HG03571 (cell line): ENCODE results near the gene PTPRT.
"Not testable (repeated sequence)": the region's sequence is repeated elsewhere in the genome, so short reads cannot be mapped to it uniquely, and the experiment has no call there.

Experiments used
- ATAC-seq: cut with Tn5 transposase; IDR thresholded peaks from one replicate; pipeline ENCODE4 v1.9.1; 2021; ENCODE audit not compliant: unreplicated experiment

PTPRT gene

DNA sequence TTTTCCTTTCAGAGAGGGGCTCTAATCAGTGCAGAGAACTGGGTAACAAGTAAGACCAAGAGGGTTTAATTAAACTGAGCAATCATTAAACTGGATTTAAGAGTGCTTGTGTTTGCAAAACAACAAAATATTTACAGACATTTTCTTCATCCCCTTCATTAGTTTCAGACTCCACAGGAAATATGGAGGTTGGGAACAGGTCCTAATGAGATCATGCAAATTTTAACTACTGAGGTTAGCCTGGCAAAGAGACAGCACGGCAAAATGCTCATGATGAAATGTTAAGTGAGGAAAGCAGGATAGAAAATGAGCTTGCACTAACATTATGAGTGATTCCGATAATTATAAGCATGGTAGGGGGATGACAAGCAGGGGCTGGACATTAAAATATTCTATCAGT, 268.9 kb downstream of the PTPRT start:
- no peak for ATAC-seq

DNA sequence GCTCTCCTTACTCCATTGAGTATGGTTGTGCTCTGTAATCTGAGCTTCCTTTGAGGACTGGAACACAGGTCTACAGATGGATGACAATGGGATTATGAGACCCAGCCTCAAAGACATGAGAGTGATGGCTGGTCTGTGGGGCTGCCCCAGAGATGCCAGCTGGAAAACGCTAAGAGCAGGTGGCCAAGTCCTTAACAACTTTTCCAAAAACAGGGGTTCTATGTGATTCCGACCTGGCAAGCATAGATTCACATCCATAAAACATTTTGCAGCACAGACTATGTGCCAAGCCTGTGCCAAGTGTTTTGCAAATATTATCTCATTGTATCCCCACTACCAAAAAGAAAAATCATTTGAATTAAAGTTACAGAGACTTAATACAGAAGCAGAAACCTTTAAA, 270.4 kb downstream of the PTPRT start:
- ATAC-seq, result no peak

DNA sequence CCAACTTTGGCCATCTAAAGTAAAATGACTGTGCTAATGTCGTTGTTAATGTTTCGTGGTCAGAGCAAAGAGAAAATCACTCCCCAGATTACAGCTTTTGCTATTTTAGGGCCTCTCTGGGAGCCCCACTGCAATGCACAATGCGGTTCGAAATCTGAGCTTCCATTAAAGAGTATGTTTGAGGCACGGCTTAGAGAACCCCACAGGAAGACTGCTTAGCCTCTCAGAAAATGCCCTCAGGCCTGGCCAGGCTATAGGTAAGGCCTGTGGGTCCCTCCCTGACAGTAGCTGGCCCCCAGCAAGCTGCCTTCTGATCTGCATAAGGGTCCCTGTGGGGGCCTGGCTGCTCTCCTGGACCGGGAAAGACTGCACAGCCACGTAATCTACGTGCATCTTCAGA, 274.6 kb downstream of the PTPRT start:
- no peak for ATAC-seq

DNA sequence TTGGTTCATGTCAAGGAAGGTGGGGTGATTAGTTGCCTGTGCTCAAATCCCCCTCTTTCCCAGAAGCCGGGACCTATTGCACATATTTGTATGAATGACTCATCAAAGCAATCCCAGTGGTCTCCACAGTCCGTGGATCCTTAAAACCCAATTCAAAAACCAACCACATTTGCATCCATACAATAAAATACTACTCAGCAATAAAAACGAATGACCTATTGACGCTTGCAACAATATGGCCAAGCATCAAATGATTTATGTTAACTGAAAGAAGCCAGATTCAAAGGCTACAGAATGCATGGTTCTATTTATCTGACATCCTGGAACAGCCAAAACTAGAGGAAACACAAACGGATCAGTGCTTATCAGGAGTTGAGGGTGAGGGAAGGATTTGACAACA, 275.4 kb downstream of the PTPRT start:
- ATAC-seq, result no peak

DNA sequence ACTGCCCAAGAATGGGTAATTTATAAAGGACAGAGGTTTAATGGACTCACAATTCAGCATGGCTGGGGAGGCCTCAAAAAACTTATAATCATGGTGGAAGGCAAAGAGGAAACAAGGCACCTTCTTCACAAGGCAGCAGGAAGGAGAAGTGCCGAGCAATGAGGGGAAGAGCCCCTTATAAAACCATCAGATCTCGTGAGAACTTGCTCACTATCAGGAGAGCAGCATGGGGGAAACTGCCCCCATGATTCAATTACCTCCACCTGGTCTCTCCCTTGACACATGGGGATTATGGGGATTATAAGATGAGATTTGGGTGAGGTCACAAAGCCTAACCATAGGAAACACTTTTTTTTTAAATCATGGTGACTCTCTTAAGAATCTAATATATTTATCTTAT, 278.9 kb downstream of the PTPRT start:
- ATAC-seq, result not testable (repeated sequence)

DNA sequence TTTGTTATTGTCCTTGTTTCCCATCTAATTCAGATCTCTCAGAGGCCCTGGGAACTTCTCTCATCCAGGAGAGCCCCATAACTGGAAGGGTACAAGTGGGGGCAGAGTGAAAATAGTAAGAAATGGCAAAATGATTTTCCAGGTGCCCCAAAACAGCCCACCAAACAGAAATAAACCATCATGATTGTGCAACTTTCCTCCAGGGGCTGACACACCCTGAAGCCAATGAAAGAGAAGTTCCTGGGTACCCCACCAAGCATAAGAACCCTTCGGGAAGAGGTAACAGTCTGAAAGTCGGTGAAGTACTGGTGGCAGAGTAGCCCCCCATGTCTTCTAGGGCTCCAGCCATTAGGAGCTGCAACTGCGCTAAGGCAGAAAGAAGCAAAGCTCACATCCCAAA, 282.0 kb downstream of the PTPRT start:
- ATAC-seq, result no peak

DNA sequence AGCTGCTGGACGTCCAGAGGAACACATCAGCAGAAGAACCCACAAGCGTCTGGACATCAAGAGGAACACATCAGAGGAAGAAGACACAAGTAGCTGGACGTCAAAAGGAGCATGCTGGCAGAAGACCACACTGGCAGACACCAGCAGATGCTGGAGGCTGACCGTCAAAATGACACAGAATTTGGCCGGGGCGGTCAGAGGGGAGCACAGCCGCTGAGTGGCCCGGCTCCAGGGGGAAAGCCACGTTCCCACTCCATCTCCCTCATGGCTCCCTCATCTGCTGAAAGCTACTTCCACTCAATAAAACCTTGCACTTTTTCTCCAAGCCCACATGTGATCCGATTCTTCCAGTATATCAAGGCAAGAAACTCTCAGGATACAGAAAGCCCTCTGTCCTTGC, 283.6 kb downstream of the PTPRT start:
- no peak for ATAC-seq

DNA sequence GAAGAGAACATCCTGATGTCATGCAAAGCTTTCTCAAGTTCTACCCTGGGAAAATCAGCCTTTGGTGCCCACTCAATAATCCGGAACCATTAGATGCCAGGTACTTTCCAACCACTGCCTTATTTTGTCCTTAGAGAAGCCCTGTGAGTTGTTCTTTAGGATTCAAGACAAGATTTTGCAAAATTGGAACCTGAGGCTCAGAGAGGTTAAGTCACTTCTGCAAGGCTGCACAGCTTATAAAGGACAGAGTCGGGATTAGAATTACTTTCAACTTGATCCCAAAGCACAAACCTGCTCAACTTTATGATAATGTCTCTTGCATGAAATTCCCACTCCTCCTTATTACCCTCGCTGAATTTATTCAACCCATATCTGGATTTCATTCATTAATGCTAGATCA, 287.2 kb downstream of the PTPRT start:
- ATAC-seq, result no peak

DNA sequence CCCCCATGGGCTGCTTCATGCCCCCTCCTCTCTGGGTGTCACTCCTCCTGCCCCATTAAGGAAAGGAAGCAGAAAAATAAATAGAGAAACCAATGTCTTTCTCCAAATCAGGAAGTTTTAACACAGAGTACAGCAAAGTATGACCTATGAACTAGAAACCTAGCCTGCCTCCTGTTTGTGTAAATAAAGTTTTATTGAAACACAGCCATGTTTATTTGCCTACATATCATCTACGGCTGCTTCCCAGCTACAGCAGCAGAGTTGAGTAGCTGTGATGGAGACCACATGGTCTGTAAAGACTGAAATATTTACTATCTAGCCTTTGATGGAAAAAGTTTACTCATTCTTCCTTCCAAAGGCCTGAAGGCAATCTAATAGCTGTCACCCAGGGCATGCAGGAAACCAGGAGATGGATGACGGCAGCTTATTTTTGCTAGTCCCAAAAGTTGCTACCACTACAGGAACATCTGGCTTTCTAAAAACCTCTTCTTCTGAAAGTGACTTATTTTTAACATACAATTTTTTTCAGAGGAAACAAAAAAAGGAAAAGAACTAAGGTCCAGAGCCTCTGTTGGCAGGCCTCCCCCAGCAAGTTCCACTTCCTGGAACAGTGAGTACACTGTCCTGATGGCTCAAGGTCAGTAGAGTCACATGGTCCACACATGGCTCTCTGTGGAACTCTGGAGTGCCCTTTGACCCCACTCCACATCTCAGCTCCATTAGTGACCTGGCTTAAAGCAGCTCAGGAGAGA, 287.8 kb downstream of the PTPRT start:
- no peak for ATAC-seq

DNA sequence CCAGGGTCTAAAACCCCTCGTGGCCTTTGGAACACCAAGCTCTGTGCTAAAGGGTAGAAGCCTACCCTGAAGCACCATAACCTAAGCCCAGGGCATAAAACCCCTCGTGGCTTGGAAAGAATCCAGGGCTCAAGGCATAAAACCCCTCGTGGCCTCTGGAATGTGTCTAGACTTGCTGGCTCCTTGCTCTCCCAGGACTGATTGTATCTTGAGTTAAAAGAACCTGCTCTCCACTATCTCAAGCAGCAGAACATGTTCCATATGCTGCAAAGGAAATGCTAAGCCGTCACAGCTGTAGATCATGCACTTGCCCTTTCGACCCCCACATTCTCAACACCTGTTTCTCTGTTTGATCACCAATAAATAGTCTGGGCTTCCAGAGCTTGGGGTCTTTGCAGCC, 288.9 kb downstream of the PTPRT start:
- not testable (repeated sequence) for ATAC-seq

DNA sequence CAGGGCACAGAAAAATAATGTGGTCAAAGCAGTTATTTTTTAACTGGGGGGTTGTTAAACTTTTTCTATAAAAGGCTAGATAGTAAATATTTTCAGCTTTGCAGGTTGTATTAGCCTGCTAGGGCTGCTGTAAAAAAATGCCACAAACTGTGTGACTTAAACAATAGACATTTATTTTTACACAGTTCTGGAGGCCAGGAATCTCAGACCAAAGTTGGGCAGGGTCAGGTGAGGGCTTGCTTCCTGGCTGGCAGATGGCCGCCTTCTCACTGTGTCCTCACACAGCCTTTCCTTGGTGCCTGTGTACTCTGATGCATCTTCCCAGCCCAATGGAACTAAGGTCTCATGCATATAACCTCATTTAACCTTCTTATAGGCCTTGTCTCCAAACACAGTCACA, 294.7 kb downstream of the PTPRT start:
- ATAC-seq, result no peak

DNA sequence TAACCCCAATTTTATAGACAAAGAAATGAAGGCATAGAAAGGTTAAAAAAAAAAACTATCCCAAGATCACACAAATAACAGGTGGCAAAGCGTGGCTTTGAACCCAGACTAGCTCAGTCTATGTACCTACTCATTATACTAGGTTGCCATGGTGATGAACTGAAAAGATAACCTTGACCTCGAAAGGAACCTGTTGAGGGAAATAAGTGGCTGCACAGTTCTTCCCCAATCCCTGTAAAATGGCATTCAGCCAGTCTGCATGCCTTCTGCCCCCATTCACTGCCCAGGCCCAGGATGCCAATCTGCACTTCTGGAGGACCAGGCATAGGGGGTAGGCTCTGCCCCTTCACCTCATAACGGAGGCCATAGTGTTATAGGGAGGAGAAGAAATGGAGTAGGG, 295.2 kb downstream of the PTPRT start:
- no peak for ATAC-seq

DNA sequence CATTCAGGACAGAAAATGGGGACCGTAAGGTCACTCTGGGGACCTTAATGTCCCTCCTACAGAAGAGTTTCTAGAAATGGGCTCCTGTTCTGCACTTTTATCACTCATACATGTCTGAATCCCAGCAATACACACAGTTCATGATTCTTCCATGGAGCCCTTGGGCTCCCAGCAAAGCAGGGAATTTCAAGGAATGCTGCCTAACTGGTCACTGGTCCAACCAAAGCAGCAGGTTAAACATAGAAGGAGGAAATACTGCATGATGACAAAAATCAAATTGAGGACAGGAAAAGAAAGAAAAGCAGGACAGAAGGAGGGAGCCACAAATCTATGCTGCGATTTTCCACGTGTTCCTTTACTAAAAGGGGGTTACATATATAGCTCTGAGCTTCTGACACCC, 300.2 kb downstream of the PTPRT start:
- no peak for ATAC-seq

DNA sequence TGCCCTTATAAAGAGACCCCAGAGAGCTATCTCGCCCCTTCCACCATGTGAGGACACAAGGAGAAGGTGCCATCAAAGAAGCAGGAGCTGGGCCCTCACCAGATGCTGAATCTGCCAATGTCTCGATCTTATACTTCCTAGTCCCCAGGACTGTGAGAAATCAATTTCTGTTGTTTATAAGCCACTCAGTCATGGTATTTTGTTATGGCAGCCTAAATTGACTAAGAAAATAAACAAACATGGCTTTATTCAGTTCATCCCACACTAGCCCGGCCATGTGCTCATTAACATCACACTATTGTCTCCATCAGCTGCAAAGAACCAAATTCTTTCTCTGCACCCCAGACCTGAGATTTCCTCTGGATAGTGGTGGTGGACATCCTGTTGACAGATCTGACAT, 302.4 kb downstream of the PTPRT start:
- no peak for ATAC-seq

DNA sequence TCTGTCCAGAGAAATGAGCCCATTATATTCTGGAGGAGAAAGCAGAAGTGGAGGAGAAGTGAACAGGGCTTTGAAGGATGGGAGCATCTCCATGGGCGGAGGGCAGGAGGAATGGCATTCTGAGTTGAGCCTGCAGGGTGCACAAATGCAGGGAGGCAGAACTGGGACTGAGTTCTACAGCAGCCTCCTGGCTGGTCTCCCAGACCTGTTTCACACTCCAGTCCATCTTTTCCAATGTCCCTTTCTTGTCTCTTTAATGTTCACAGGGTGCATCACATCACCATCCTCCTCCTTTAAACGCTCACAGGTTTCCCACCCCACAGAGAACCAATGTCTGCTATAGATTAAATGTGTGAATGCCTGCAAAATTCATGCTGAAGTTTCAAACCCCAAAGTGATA, 302.9 kb downstream of the PTPRT start:
- ATAC-seq, result no peak

DNA sequence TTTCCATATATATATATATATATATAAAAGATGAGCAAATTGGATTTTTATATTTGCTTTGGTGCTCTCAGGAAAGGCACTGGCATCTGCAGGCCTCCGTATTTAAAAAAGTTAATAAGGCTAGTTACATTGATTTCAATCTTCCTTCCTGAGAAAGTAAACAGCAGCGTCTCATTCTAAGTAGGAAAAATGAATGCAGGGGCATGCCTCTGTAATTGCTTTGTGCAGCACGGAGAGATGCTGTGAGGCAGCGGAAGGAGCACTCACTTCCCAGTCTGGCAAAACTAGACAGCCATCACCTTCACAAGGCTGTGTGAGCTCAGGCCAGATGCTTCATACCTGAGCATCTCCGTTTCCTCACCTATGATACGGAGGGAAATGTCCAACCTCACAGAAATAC, 303.7 kb downstream of the PTPRT start:
- no peak for ATAC-seq

DNA sequence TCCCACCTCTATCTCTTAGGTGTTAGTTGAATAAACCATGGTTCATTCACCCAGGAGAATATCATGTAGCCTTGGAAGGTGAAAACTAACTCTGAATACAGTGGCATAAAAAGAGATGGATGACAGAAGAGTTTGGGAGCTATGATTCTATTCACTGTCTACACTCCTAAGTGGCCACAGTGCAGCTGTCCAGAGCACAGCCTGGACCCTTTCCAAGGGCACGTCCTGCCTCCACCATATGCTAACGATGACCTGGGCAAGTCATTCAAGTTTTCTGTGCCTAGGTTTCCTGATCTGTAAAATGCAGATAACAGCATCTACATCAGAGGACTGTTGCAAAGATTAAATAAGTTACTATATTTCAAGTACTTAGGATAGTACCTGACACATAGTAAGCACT, 314.1 kb downstream of the PTPRT start:
- ATAC-seq, result no peak

DNA sequence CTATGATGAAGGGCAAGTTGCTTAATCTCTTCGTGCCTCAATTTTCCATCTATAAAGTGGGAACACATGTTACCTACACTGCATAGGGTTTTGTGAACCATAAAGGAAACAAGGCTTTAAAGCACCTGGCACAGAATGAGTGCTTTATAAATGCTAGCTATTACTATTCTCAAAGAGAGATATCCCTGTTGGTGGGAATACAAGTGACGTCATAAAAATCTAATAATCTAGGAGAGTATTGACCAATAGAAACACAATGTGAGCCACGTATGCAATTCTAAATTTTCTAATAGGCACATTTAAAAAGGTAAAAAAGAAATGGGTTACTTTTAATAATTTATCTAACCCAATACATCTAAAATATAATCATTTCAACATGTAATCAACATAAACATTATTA, 316.4 kb downstream of the PTPRT start:
- no peak for ATAC-seq

DNA sequence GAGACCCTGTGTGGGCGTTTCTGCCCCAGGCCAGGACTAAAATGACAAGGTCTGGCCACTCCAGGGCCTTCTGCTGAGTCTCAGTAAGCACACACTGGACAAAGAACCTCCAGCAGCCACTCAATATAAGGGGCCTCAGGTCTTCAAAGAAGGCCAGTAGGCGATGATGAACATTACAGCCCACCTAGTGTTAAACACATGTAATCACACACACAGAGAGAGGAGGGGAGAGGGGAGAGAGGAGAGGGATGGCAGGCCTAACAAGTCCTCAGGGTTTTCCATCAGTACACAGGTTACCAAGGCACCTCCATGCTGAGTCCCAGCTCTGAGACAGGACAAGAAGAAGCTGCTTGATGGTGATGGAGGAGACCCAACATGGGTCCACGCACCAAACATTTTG, 325.6 kb downstream of the PTPRT start:
- ATAC-seq, result no peak

DNA sequence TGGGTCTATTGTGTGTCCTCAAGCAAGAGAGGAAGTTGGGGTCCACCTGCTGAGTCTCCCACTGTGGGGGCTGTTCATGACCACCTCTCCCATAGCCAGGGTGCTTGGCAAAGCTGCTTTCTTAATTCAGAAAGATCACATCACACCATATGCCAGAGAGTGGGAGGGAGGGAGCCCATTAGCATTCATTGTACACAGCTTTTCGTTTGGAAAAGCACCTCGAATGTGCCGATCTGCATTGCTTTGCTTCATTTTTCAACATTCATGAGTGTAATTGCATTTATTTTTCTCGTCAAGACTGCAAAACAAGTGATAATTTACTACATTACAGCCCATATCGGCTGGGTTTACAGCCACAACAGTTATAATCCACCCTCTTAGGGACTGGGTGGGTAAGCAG, 327.3 kb downstream of the PTPRT start:
- ATAC-seq, result no peak

DNA sequence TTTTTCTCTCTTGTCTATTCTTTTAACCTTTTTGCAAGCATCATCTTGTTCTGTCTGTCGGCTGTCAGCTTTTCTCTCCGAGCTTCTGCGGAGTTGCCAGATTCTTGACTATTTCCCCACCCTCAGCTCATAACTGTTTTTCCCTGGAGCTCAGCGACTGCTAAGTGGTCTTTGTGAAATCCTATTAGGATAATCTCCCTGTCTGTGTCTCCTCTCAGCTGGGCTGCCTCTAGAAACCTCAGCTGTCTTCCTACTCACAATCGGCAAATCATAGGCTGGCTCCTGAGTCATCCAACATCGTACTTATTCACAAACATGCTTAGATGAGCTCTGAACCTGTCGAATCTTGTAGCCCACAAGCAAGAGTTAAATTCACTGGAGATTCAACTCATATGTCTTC, 332.3 kb downstream of the PTPRT start:
- no peak for ATAC-seq

DNA sequence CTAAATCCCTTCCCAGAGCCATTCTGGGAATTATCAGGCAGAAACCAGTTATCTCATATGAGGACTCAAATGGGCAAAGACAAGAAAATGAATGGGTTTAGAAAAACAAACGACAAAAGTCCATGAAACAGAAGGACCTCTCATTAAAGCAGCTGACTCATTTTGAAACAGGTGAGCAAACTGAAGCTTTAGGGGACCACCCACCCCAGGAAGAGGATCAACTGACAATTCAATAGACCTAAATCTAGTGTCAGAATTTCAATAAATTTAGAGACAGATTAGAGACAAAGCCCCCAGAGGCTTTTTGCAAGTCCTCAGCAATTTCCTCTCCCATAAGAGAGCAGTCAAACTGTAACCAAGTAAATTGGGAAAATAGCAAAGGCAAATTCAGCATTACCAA, 333.8 kb downstream of the PTPRT start:
- ATAC-seq, result no peak

DNA sequence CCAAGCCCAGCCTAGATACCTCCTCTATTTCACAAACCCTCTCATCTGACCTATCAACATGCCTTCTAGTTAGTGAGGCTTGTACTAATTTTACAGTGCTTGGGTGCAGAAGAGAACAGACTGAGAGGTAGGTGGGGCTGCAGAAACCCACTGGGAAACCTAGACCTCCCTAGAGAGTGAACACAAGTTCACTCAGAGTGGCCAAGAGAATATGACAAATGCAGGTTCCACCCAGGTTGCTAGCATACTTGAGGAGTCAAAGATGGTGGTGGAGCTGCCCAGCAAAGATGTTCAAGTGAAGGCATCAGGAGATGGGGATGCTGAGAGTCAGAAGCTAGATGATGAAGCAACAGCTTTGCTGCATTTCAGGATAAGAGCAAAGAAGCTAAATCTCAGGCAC, 337.0 kb downstream of the PTPRT start:
- no peak for ATAC-seq
